ENCODE data around the gene WT1.

Gene WT1

DNA sequence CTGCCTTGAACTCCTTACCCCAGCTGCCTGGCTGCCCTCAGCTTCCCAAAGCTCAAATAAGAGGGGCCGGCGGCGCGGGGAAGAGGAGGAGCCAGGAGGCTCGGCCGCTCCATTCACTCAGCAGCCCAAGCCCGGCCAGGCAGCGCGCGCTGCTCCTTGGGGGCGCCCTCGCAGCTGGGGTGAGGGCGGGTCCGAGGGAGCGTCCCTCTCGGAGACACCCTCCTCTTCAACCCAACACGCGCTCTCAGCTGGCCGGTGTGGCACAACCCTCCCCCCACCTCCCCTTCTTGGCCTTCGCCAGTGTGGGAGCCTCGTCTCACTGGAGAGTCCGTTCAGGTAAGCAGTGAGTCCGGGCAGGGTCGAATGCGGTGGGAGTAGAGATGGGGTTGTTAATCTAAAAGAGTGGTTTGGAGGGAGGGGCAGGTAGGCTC is at the start of gene WT1:
Gene WT1 (minus strand): TSS at position 29 of the 431 bp plus-strand sequence.
- no peak for TF ChIP-seq GATA2 (IDR thresholded peaks at IDR 0.05; ENCODE audit: low read depth, low read length)

DNA sequence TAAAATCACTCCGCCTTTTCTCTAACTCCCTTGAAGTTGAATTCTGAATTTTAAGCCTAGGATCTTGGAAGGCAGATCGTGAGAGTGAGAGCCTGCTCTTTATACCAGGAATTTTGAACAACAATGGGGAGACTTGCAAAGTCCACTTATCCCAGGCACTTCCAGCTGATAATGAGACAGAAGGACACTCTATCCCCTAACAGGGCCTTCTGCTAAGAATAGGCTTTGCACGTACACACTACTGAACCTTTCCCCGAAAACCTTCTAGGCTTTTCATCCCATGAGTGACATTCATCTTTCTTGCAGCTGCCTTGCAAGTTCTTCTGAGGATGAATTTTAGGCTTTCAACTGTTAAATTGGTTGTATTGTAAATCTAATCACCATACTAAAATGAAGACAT is 44.0 kb upstream of the WT1 start:
- TF ChIP-seq GATA2 (IDR thresholded peaks at IDR 0.05; ENCODE audit: low read depth, low read length) = no peak
- TF ChIP-seq GATA3 (IDR thresholded peaks at IDR 0.05; ENCODE audit: low read depth, low read length) = no peak

DNA sequence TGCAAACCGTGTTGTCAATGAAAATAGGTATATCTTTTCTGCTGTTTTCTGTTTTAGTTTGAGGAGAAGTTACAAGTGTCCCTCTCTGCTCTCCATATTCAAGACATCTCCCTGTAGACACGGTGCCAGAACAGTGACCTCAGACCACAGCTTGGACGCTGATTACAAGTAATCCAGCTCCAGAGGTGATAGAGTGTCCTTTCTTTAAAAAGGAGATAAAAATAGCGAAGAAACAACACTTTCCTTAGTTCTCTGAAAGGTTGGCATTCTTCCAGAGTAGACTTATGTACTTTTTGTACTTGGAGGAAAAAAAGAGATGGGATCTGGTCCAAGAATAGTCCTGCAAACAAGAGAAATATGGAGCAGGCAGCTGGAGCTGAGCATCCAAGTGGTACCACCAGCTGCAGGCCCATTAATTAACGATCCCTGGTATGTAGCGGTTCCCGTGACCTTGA is 43.0 kb upstream of the WT1 start:
- no peak for TF ChIP-seq GATA2 (IDR thresholded peaks at IDR 0.05; ENCODE audit: low read depth, low read length)

DNA sequence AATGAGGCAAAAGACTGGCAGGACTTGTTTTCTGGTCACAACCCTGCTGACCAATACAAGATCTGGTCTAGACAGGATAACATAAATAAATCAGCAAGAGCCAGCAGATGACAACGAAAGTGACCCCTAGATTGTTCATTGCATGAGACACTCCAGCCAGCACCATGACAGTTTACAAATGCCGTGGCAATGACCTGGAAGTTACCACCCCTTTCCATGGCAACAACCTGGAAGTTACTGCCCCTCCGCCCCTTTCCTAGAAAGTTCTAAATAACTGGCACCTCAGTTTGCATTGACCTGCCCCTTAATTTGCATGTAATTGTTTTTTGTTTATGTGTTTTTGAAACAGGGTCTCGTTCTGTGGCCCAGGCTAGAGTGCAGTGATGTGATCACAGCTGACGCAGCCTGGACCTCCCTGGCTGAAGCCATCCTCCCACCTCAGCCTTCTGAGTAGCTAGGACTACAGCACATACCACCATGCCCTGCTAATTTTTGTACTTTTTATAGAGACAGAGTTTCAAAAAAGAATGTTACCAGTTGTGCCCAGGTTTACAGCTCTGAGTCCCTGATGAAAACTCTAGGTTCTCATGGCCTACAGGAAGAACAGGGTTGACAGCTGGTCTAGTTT is 38.1 kb upstream of the WT1 start:
- TF ChIP-seq GATA2 (IDR thresholded peaks at IDR 0.05; ENCODE audit: low read depth, low read length) = no peak
- no peak for TF ChIP-seq GATA3 (IDR thresholded peaks at IDR 0.05; ENCODE audit: low read depth, low read length)

DNA sequence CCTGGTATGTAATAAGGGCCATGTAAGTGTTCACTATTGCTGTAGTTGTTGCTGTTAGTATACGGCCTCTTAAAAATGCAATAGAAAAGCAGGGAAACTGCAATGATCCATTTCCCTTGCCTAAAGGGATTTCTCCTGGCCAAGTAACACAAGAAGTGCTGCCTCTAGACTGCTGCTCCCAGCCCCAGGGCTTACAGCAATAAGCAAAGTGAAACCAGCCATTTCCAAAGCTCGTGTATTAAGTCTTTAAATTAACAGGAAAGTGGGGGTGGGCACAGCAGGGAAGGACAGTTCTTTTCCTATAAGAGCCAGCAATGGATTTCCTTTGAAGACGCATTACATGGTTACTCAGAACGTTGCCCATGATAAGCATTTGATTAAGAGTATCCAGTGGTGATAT is 36.9 kb upstream of the WT1 start:
- TF ChIP-seq GATA3 (IDR thresholded peaks at IDR 0.05; ENCODE audit: low read depth, low read length) (no peak), GATA2 (IDR thresholded peaks at IDR 0.05; ENCODE audit: low read depth, low read length) (no peak)

DNA sequence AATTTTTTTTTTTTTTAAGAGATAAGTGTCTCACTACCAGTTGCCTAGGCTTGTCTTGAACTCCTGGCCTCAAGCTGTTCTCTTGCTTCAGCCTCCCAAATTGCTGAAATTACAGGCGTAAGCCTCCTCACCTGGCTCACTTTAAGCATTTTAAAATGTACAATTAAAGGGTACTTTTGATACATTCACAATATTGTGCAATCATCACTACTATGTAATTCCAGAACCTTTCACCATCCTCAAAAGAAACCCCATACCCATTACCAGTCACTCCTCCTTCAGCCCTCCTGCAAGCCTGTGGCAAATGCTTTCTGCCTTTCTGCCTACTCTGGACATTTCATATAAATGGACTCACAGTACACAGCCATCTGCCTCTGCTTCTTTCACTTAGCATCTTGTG is 34.5 kb upstream of the WT1 start:
- TF ChIP-seq GATA3 (IDR thresholded peaks at IDR 0.05; ENCODE audit: low read depth, low read length) (no peak), GATA2 (IDR thresholded peaks at IDR 0.05; ENCODE audit: low read depth, low read length) (no peak)

DNA sequence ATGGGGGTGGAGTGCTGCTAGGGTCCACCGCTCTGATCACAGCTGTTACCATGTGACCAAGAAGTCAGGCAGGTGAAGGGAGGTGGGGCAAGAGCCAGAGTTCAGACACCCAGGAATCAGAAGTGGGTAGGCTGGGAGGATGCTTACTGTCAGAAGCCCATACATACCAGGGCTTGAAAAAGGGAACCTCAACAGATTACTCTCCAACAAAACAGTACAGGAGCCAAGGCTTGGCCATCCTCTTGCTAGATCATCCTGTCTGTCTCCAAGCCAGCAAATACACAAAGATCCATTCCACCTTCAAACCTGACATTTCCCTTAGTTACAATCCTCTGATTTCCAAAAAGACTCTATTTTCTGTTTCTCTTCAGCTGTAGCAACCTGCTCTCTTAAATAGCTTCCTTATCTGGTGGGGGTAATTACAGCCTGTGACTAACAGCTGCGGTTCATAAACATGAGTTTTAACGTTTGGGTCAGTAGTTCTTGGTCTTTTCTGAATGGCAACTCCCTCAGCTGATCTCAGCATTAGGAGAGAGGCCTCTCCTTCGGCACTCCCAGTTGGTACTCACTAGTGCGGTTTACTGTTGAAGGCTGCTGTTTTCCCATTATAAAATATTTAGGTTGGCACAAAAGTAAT is 31.1 kb upstream of the WT1 start:
- TF ChIP-seq GATA2 (IDR thresholded peaks at IDR 0.05; ENCODE audit: low read depth, low read length) (no peak), GATA3 (IDR thresholded peaks at IDR 0.05; ENCODE audit: low read depth, low read length) (no peak)

DNA sequence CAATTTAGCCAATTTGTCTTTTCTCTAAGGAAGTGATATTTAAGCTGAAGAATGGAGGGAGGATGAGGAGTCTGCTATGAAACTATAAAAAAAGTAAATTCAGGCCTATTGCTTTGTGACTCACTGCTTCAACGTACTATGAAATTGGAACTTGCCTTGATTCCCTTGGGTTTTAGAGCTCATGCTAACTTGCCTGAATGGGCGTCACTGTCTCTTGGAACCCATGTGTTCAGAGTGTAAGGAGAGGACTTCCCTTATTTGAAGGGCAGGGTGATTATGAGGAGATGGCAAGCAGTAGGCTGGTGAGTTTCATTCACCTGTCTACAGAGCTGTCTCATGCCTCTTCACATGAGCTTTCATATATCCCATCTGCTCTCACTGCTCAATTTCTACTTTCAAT is 28.7 kb upstream of the WT1 start:
- TF ChIP-seq GATA3 (IDR thresholded peaks at IDR 0.05; ENCODE audit: low read depth, low read length) = no peak
- no peak for TF ChIP-seq GATA2 (IDR thresholded peaks at IDR 0.05; ENCODE audit: low read depth, low read length)

DNA sequence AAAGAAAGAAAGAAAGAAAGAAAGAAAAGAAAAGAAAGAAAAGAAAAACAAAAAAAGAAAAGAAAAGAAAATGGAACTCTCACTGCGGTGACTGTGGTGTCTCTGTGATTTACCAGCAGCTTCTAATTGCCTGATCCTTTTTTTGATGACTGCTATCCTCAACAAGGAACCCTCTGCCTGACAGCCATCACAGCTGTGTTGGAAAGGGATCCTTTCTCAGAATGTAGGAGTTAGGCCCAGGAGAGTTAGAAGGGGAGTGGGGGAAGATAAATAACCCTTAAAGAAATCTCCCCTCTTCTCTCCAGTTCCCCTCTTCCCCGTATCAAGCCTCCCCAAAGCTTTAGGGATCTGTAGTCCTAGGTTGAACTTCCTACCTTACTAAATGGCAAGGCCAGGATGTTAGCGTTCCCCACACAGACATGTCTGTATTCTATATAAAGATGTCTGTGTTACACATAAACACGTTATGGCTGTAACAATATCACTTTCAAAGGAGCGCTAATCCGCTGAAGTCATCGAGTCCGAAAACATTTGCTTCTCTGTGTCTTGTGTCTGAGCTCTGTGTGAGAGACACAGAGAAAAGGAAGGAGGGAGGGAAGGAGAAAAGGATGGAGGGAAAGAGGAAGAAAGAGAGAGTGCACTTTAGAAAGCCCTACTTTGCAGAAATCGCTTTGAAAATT is 26.8 kb upstream of the WT1 start:
- no peak for TF ChIP-seq GATA3 (IDR thresholded peaks at IDR 0.05; ENCODE audit: low read depth, low read length)
- no peak for TF ChIP-seq GATA2 (IDR thresholded peaks at IDR 0.05; ENCODE audit: low read depth, low read length)

DNA sequence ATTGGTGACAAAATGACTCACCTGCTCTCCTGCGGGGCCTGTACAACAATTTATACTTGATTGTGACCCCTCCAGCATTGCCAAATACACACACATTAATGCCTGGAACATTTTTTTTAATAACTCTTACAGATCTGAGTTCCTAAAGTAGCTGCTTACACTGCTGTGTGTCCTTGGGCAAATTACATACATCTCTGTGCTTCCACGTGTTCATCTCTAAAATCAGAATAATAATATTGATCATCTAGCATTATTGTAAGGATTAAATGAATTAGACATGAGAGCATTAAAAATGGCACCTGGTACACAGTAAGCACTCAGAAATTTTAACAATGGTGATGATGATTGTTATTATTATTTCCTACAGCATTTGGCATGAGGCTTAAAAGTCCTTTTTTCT is 21.5 kb upstream of the WT1 start:
- TF ChIP-seq GATA2 (IDR thresholded peaks at IDR 0.05; ENCODE audit: low read depth, low read length) (no peak), GATA3 (IDR thresholded peaks at IDR 0.05; ENCODE audit: low read depth, low read length) (no peak)

DNA sequence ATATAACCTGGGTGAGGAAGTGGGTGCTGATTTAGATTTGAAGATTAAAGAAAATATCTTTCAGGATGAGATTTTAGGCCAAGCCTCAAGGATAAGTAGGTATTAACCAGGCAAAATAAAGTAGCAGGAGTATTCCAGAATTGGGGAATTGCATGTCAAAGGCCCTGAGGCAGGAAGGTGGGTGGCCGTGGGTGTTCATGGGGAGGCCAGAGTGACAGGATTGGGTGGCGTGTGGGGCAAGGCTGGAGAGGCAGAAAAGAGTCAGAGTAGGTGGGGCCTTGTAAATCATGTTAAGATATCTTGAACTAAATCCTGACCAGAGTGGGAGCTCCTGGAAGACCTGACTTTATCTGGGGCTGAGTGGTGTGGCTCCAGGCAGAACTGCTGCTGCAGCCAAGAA is 19.7 kb upstream of the WT1 start:
- TF ChIP-seq GATA2 (IDR thresholded peaks at IDR 0.05; ENCODE audit: low read depth, low read length) = no peak
- no peak for TF ChIP-seq GATA3 (IDR thresholded peaks at IDR 0.05; ENCODE audit: low read depth, low read length)

DNA sequence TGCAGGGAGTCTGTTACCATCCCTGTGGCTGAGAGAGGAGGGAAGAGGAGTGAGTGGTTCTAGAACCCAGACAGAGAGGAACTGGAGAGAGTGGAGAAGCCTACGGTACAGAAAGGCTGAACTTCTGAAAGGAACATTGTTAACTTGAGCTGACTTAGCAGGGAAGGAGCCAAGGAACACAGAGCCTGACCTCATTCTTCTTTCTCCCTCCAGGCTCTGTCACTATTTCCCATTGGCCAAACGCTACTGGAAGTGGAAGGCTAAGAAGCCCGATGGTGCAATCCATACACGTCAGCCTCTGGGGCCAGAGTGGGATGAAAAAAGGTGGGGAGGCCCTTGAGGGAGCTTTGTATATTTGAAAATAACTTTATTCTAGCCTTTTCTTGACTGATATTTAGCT is 16.5 kb upstream of the WT1 start:
- TF ChIP-seq GATA2 (IDR thresholded peaks at IDR 0.05; ENCODE audit: low read depth, low read length) = no peak
- no peak for TF ChIP-seq GATA3 (IDR thresholded peaks at IDR 0.05; ENCODE audit: low read depth, low read length)

DNA sequence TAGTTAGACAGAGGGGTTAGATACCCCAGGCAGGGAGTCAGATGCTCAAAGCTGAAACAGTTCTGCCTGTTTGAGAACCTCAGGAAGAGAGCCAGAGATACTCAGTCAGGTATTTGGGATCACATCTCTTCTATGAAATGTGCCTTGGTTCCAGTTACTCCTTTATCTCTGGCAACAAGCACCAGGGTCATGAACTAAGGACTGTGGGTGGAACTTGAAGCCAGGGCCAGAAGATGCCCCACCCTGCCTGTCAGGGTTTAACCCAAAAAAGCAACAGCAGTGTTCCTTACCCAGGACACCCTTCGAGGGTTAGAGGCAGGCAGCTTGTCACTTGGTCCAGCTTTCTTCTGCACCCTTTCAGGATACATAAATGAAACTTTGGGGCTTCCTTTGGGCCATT is 15.0 kb upstream of the WT1 start:
- TF ChIP-seq GATA2 (IDR thresholded peaks at IDR 0.05; ENCODE audit: low read depth, low read length) (no peak), GATA3 (IDR thresholded peaks at IDR 0.05; ENCODE audit: low read depth, low read length) (no peak)

DNA sequence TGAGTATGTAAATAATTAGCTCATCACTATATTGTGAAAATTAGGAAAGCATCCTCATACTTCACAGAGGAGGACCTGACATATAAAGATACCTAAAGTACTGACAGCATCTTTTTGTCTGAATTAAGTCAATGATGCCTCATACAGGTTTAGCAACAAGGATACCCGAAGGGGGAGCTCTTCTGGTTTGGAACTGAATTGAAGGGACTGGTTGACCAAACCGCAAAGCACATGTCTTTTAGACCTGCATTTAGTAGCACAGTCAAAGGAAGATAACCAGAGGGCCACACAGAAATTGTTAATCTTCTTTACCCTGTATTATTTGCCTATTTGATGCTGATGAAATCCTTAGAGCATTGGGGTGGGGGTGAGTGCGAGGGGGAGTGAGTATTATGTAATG is 12.9 kb upstream of the WT1 start:
- TF ChIP-seq GATA2 (IDR thresholded peaks at IDR 0.05; ENCODE audit: low read depth, low read length) = no peak

DNA sequence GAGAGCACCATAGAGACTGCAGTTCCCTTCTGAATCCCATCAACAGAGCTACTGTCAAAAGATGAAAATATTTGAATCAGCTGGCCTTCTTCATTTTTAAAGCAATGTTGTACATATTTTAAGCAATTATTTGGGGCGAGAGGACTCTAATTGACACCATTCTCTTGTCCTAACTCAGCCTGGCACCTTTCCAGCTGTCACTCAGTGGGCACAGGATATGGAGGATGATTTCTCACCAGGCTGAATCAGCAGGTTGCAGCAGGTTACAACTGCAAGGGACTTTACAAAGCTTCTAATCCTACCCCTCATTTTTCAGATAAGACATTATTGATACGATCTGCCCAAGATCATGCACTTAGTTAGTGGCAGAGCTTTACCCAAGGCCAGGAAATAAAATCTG is 11.9 kb upstream of the WT1 start:
- TF ChIP-seq GATA2 (IDR thresholded peaks at IDR 0.05; ENCODE audit: low read depth, low read length) = no peak
- no peak for TF ChIP-seq GATA3 (IDR thresholded peaks at IDR 0.05; ENCODE audit: low read depth, low read length)

Measured in SH-SY5Y (cell line).